Left renal cortex interstitium (tissue), 4 donors: ENCODE data around the gene HYOU1. TPM values are rescaled to one million over a fixed set of nuclear protein-coding genes. Genes with fewer than 3 reads are reported as not detected.
"Not testable (repeated sequence)": the region's sequence is repeated elsewhere in the genome, so short reads cannot be mapped to it uniquely, and the experiment has no call there.

ENCODE experiments used
- DNase-seq, 4 donors: peaks; one replicate each; pipeline ENCODE4 v3.0.0-alpha.2; 2013; ENCODE audit warnings: low read depth in 4 of 4, low spot score in 2 of 4, missing footprints in 1 of 4
- polyA plus RNA-seq, 4 donors: library from polyadenylated mRNA; unstranded; fragments of 120-200 nt; gene quantifications; one replicate each; pipeline ENCODE4 v1.2.1, GENCODE V29; 2013; ENCODE audit not compliant: insufficient read length in 4 of 4

HYOU1 gene, protein sequence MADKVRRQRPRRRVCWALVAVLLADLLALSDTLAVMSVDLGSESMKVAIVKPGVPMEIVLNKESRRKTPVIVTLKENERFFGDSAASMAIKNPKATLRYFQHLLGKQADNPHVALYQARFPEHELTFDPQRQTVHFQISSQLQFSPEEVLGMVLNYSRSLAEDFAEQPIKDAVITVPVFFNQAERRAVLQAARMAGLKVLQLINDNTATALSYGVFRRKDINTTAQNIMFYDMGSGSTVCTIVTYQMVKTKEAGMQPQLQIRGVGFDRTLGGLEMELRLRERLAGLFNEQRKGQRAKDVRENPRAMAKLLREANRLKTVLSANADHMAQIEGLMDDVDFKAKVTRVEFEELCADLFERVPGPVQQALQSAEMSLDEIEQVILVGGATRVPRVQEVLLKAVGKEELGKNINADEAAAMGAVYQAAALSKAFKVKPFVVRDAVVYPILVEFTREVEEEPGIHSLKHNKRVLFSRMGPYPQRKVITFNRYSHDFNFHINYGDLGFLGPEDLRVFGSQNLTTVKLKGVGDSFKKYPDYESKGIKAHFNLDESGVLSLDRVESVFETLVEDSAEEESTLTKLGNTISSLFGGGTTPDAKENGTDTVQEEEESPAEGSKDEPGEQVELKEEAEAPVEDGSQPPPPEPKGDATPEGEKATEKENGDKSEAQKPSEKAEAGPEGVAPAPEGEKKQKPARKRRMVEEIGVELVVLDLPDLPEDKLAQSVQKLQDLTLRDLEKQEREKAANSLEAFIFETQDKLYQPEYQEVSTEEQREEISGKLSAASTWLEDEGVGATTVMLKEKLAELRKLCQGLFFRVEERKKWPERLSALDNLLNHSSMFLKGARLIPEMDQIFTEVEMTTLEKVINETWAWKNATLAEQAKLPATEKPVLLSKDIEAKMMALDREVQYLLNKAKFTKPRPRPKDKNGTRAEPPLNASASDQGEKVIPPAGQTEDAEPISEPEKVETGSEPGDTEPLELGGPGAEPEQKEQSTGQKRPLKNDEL
- polyA plus RNA-seq = 100 to 1,000 TPM; 108 to 128 (median 121) TPM

DNA sequence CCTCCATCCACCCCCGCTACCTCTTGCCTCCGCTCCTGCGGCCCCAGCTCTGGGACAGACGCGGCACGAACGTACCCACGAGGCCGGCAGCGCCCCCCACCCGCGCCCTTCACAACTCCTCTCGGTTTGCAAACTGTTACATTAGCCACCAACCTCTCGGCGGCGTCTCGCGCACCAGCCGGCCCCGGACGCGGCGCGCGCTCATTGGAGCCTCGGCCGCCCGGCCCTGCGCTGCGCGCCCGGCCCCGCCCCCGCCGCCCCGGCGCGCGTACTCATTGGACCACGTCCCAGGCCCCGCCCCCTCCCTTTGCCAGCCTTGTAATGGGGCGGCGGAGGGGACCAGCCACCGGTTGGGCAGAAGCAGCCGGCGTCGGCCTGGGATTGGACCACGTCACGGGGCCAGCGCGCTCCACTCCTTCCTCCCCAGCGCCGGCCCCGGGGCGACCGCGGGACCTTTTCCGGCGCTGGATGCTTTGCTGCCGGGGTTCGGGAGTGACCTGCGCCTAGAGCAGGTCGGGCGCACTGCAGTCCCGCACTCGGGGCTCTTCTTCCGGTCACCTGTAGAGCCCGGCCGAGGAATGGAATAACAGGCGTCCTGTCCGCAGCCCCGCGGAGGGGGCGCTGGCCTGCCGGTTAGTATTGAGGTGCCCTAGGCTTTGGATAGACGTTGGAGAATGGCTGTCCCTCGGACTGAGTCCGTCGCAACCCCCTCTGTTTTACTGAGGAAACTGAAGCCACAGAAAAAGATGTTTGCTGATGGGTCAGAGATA, at the start of gene HYOU1:
Gene HYOU1, minus strand, starts transcription at position 206 of the 770 bp plus-strand sequence. CDS start 1,045 bp downstream, outside the sequence.
- DNase-seq = peak; percentile 63 to 92 (median 86)

DNA sequence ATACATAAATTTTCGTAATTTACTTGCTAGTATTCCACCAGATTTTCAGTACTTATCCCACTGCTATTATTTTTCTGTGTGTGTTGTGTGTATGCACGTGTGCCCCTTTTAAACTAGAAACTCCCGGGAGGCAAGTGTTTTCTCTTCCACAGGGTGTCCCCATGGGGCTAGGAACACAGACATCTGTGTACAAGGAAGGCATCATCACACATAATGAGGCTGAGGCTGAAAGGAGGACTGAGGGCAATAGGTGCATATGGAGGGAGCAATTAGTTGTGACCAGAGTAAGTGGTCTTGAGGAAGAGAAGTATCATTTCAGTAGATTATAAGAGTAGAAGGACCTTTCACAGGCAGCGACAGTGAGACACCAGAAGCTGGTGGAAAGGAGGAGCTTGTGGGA, 46.8 kb upstream of the HYOU1 start:
- DNase-seq = no peak

DNA sequence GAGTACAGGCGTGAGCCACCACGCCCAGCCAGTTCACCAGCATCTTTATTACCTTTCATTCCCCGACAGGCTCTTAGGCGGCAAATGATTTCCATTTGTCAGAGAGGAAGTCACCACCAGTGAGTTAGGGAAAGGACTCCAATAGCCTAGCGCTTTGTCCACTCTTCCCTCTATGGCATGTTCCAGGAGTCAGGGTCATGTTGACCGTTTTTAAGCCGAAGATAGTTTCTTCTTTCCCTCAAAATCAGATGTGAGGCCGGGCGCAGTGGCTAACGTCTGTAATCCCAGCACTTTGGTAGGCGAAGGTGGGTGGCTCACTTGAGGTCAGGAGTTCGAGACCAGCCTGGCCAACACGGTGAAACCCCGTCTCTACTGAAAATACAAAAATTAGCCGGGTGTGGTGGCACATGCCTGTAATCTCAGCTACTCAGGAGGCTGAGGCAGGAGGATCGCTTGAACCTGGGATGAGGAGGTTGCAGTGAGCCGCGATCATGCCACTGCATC, 46.2 kb upstream of the HYOU1 start:
- not testable (repeated sequence) for DNase-seq

DNA sequence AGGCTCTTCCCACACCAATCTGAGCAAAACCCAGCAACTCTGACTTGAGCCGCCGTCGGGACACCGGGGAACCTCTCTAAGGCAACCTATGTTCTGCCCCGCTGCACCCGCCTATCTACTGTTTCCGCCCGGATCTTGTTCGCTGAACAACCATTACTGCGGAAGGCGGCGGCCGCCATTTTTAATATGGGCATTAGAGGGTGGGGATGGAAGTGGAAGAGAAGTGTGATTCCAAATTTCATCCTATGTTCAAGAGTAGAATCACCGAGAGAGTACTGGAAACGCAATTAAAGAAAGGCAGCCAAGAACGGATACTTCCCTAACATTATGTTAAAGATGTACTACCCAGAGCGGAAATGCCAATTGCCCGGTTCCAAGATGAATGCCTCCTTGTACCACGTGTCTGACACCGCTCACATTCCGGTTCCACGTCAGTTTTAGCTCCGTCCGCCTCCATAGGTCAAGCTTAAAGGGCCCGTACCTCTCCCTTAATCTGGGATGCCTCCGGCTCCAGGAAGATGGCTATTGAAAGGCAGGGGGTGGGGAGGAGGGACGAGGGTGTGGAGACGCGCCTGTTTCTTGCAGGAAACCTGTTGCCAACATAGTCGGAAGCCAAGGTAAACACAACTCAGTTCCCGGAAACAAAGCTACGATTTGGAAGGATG, 44.9 kb upstream of the HYOU1 start, which contains the start of gene DPAGT1:
Gene DPAGT1, minus strand, starts transcription at position 95 of the 665 bp plus-strand sequence. CDS start 198 bp downstream, outside the sequence.
- peak; percentile 91 to 99 (median 92) for DNase-seq

DNA sequence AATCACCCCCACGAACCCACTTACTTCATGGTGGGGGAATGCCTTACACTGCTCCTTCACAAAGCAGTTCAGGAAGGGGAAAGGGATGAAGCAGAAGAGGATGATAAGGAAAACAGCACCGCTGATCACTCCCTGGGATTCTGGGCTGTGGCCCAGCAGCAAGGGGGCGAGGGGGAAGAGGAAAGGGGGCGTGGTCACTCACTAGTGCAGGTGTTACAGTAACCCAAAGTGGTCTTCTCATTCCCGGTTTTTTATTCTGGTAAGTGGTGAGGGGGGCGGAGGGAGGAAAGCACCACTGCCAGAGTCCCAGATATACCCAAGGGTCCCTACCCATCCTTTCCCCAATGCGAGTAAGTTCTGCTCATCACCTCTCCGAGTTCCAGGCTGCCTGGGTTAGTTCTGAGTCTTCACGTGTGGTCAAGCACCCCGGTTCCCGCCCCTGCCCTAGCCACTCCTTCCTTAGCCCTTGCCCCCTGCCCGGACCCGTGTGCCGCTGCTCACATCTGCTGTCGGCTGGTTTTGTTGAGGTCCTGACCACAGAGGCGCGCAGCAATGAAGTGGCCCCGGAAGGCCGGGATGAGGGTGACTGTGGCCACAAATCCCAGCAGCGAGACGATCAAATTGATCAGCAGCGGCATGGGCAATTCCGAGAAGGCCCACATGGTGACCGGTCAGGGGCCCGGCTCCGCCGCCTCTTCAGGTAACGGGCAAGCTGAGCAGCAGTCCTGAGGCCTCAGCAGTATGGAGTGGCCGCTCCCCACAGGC, 44.2 kb upstream of the HYOU1 start:
- no peak for DNase-seq

DNA sequence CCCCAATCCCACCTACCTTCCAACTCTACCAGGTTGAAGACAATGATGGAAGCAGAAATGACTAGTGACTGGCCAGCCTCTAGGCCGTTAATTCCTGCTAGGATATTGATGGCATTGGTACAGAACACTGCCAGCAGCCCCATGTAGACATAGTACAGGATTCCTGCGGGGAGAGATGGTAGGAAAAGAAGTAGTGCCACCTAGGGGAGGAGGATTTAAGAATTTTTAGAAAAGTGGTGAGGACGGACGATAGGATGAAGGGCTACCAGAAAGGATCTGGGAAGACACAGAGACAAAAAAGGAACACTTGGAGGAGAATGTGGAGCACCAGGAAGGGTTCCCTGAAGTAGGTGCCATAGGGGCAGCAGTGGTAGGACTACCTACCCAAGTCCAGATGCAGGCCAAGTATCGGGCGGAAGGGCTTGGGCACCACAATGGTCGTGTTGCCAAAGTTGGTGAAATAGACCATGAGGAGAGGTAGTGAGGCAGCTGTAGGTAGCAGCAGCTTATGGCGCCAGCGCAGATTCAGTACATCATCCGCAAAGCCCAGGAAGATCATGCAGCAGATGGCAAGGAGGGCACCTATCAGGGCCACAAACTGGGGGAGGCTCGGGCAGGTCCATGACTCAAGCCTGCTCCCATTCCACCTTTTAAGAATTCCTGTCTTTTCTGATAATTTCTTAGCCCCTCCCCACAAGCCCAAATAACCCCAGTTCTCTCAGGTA, 43.4 kb upstream of the HYOU1 start:
- no peak for DNase-seq

DNA sequence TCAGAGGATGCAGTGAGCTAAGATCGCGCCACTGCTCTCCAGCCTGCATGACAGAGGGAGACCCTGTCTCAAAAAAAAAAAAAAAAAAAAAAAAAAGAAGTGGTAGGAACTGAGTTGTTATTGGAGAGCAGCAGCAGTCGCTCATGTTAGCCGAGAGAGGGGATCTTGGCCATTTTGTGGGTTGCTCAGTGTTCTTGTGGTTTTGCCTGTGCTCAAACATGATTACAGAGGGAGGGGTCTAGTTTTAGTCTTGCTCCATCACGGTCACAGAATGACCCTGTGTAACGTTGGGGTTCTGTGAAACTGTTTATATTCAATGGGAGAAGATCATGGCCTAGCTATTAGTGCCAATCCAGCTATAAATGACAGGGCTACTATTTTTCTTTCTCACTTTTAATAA, 42.7 kb upstream of the HYOU1 start:
- DNase-seq = no peak

DNA sequence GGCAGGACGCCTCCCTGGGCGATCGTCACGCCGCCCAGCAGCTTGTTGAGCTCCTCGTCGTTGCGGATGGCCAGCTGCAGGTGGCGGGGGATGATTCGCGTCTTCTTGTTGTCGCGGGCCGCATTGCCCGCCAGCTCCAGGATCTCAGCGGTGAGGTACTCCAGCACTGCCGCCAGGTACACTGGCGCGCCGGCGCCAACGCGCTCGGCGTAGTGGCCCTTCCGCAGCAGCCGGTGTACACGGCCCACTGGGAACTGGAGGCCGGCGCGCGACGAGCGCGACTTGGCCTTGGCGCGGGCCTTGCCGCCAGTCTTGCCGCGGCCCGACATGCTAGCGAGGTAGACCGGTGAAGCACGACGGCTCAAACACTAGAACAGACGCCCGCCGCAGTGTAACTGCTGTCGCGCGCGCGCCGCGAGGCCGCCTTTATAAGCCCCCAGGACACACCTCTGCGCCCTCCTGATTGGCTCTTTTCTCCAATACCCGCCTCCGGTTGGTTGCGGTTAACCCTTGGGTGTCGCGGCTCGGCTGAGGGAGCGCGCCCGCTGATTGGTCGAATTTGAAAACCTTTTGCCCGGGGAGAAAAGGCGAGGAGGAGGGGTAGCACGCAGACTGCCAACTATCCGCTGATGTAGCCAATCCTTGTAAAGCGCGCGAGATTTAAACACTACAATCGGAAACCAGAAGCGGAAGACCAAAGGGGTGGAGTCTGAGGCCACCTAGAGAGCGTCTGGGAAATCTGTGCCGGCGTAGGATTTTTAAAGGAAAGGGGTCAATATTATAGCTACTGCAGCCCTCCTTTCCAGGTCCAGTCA, 38.3 kb upstream of the HYOU1 start:
- DNase-seq = peak; percentile 96 to 99 (median 99)

DNA sequence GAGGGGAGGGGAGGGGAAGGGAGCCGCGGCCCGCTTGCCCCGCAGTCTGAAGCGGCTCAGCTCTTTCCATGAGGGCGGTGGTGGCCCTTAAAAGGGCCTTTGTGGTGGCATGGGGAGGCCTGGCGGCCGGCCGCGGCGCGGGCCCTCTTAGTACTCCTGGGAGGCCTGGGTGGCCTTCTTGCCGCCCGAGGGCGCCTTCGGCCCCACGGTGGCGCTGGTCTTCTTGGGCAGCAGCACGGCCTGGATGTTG, 37.7 kb upstream of the HYOU1 start:
- peak in 1 of 4 donors; percentile 63 for DNase-seq

DNA sequence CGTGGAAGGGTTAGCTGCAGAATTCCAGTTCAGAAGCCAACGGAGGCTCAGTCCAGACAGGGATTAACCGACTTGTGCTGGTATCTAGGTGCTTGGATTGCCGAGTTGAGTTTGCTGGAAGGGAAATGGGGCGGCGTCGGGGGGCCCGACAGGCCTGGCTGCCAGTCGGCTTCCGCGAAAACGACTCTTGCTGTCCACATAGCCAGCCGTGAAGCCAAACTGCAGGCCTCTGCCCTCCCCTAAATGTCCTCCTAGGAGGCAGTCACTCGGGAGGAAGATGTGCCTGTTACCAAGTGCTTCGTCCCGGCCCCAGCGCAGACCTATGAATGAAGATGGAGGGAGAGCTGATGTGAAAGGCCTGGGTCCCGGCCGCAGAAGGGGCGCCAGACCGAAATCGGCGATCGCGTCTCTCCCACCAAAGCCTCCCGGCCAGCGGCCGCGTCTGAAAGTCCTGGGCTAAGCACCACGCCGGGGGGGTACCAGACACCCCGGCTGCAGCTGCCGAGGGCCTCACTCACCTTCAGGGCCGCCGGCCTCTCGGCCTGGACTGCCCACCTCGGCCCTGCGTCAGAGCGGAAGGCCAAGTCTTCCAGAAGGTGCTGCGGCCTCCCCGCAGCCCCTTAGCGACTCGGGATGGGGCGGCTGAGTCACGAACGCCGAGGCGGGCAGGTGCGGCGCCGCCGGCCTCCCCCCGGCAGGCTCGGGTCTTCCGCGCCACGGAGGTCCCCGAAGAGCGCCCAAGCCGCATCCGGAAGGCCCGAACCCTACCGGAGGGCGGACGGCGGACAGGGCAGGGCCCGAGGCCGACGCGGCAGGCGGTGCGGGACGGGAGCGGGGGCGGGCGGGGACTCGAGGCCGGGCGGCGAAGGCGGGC, 37.2 kb upstream of the HYOU1 start:
- DNase-seq = no peak

DNA sequence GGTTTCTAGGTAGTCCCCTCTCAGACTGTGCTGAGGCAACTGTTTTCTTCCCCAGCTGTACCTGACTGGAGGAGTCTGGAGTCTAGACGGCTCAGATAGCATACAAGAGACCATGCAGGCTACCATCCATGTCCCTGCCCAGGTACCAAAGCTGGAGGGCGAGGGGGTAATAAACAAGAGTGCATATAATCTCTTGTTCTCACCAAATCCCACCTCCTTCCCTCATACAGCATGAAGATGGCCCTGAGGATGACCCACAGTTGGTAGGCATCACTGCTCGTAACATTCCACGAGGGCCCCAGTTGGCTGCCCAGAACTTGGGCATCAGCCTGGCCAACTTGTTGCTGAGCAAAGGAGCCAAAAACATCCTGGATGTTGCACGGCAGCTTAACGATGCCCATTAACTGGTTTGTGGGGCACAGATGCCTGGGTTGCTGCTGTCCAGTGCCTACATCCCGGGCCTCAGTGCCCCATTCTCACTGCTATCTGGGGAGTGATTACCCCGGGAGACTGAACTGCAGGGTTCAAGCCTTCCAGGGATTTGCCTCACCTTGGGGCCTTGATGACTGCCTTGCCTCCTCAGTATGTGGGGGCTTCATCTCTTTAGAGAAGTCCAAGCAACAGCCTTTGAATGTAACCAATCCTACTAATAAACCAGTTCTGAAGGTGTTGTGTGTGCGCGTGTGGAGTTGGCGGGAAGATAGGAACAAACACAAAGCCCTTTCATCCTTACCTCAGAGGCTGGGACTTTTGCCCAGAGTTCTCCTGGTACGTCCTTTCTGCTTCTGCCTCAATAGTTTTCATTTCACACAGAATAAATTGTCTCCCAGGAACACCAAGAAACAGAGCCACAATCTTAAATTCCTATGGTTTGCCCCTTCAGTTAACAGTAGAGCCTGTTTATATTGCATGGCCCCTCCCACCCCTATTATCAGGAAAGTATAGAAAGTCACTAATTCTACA, 36.2 kb upstream of the HYOU1 start:
- no peak for DNase-seq

DNA sequence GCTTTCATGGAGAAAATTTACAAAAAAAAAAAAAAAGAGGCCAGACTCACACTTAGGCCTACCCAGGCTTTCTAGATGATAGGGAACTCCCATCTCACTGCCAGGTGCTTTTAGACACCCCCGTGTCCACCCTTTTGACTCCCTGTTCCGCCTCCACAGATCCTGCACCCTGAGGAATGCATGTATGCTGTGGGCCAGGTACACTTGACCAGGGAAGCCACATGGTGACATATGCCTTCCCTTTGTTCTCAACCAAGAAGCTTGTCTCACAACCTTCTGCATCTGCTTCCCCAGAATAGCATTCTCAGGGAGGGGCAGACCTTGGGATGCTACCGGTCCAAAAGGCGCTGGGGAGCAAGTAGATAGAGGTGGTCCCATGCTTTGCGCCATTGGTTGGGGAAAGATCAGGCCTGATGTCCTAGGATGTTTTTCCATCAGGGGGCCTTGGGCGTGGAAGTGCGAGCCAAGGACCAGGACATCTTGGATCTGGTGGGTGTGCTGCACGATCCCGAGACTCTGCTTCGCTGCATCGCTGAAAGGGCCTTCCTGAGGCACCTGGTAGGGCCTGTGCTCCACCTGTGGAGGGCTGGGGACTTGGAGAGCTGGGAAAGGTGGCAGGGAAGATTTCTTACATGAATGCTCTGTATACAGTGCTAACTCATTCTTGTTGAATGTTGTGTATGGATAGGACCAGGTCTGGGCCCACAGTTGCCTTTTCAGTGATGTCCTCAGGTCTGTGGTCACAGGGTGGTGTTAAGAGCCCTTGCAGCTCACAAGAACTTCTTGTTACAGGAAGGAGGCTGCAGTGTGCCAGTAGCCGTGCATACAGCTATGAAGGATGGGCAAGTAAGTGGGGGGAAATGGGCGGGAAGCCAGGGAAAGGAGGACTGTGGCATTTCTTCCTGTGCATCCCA, 35.2 kb upstream of the HYOU1 start:
- no peak for DNase-seq

DNA sequence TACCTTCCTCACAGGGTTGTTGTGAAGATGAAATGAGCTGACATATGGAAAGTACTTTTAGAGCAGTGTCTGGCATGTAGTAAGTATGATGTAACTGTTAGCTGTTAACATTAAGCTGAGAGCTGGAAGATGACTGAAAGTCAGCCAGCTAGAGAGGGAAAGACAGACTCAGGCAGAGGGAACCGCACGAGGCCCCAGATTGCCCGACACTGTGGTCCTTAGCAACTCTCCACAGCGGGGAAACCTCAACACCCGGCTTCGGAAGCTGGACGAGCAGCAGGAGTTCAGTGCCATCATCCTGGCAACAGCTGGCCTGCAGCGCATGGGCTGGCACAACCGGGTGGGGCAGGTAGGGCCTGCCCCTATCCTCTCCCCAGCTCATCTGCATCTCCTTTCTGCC, 34.2 kb upstream of the HYOU1 start:
- no peak for DNase-seq

DNA sequence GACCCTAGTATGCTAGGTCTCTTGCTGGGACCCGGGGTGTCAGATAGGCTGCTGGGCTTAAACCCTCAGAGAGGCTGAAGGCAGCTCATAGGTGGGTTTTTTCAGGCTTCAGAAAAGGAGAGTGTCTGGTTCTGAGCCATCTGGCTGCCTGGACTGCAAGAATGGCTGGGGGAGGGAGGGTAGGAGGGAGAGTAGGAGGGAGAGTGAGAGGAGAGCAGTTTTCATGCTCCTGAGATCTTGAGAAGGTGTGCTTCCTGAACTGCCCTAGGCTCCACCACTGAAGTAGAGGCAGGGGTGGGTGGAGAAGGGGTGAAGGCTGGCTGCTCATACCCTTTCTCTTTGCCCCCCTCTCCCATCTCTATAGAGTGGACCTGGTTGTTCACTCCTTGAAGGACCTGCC, 32.3 kb upstream of the HYOU1 start:
- no peak for DNase-seq

DNA sequence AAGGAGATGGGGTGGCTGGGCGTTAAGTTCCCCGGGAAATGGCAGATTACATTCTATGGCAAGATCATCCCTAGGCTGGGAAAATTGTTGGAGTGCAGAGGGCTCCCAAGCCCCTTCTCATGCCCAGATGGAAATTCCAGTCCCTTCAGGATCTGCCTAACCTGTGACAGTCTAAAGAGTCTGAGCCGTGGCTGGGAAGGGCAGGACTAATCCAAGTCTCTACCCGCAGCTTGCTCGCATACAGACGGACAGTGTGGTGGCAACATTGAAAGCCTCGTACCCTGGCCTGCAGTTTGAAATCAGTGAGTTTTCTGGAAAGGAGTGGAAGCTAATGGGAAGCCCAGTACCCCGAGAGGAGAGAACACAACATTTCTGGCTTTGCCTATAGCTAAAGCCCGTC, 31.4 kb upstream of the HYOU1 start:
- no peak for DNase-seq
